GM12874 (cell line): ENCODE results near the gene C17orf113.

Experiments used
- CTCF ChIP-seq: IDR thresholded peaks from 2 replicates; pipeline ENCODE4 v1.5.1; 2011; ENCODE audit warnings: low read depth, mild to moderate bottlenecking, control low read depth, low read length, moderate library complexity; ENCODE audit not compliant: insufficient read depth

C17orf113 gene

DNA sequence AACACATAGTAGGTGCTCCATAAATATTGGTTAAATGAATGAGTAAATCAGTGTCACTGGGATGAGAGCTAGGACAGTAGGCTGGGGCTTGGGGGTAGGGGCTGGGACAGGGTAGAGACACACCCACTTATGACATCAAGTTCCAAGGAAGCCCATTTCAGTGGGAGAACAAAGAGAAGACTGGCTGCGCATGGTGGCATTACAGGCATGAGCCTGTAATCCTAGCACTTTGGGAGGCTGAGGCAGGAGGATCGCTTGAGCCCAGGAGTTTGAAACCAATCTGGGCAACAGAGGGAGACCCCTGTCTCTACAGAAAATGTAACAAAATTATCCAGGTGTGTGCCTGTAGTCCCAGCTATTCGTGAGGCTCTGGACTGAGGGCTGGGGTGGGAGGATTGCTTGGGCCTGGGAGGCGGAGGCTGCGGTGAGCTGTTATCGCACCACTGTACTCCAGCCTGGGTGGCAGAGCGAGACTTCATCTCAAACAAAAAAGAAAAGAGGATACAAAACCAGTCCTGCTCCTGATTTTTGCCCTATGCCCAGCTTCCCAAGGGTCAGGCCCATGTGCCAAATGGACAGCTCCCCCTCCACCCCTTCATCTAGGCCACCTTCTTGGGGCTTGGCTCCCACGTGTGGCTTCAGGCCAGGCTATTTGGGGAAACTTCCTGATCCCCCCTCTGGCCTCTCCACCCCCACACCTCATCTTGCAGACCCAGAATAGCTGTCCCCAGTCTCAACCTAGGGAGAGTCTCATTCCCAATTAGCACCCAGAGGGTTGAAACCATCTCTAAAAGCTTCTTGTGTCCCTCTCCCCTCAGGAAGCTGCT, 40.8 kb upstream of the C17orf113 start:
- no peak for TF ChIP-seq CTCF

- TF ChIP-seq CTCF = no peak
Observed at GRCh38 chr17:42088736-42089135, 38.3 kb upstream of the C17orf113 start.

DNA sequence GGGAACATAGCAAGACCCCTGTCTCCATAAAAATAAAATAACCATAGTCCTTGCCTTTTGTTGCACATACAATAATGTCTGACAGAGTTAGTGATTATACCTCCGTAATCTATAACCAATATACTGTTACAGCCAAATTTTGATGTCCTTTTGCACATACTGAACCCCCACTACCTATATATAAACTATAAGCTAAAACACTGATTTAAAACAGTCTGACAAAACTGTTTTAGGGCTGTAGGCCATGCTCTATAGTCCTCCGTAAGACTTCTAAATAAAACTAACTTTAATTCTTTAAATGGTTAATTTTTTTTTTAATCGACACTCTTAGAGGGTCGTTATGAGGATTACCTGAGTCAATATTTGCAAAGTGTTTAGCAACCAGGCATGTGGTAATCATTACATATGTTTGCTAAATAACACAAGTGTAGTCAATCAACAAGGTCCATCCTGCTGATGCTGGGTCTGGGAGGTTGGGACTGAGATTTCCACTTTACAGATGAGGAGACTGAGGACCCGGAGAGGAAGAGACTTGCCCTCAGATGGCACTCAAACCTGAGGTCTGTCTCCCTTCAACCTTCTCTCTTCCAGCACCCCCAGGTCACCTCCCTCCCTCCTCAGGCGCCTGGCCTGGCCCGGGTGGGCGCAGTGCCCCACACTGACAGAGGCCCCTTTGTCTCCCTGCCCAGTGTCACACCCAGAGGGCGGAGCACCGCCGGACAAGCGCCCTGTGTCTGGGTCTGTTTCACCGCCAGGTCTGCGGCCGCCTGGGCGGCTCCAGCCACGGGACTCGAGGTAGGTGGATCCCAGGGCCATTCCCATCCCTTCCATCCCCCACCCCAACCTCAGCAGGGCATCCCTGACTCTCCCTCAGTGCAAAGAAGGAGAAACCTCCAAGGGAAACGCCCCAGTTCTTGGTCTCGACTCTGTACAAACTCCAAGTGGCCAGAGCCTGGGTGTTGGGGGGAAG, 37.6 kb upstream of the C17orf113 start:
- no peak for TF ChIP-seq CTCF

GRCh38 chr17:42087042-42087701, 36.8 kb upstream of the C17orf113 start:
- TF ChIP-seq CTCF = no peak

GRCh38 chr17:42081516-42082129, 31.2 kb upstream of the C17orf113 start:
- no peak for TF ChIP-seq CTCF

DNA sequence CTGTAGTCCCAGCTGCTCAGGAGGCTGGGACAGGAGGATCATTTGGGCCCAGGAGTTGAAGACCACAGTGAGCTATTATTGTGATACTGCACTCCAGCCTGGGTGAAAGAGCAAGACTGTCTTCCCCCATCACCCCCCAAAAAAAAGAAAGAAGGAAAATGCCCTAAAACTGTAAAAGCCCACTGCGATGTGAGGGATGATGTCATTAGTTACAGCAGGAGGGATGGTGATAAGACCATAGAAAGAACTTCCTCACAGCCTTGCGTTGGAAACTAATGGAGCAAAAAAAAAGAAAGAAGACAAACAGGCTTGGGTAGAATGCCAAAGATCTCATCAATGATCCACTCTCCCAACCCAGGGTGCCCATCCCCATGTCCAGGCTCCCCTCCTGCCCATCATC, 29.1 kb upstream of the C17orf113 start:
- TF ChIP-seq CTCF = no peak
